HL-60 (cell line): Measurements from ENCODE around the gene ACP7.
"Not testable (repeated sequence)": the region's sequence is repeated elsewhere in the genome, so short reads cannot be mapped to it uniquely, and the experiment has no call there.

Source experiments
- DNase-seq, 2 experiments: peaks; one replicate each; pipeline ENCODE4 v3.0.0-alpha.2; 2010 to 2020; ENCODE audit warnings: low read depth in 1 of 2, low spot score in 1 of 2
- H3K27ac ChIP-seq: fragments of 250-450 bp; sonication (Bioruptor Pico); replicated peaks from 2 replicates; pipeline ENCODE4 v1.5.1; 2020; ENCODE audit warnings: mild to moderate bottlenecking, moderate library complexity
- H3K27me3 ChIP-seq: fragments of 250-450 bp; sonication (Bioruptor Pico); 2 replicates; pipeline ENCODE4 v1.5.1; 2021; ENCODE audit warnings: mild to moderate bottlenecking, moderate library complexity; ENCODE audit not compliant: insufficient read depth, poor library complexity, severe bottlenecking
- H3K4me3 ChIP-seq: replicated peaks from 2 replicates; pipeline ENCODE4 v1.5.1; 2011; ENCODE audit warnings: mild to moderate bottlenecking, control low read depth, low read length; ENCODE audit not compliant: insufficient read depth
- CTCF ChIP-seq: IDR thresholded peaks from one replicate; pipeline ENCODE4 v1.5.1; 2011; ENCODE audit warnings: low read length, control low read depth, inconsistent platforms; ENCODE audit not compliant: insufficient read depth
- GABPA ChIP-seq: IDR thresholded peaks from 2 replicates; pipeline ENCODE4 v1.6.1; 2012; ENCODE audit warnings: low read depth
- POLR2AphosphoS5 ChIP-seq: IDR thresholded peaks from 2 replicates; pipeline ENCODE4 v1.6.1; 2012; ENCODE audit warnings: low read depth
- REST ChIP-seq: IDR thresholded peaks from 2 replicates; pipeline ENCODE4 v1.6.1; 2012; ENCODE audit warnings: low read depth; ENCODE audit not compliant: insufficient replicate concordance
- SPI1 ChIP-seq: IDR thresholded peaks from 2 replicates; pipeline ENCODE4 v1.6.1; 2012; ENCODE audit warnings: low read depth, mild to moderate bottlenecking, borderline replicate concordance

ACP7 gene

GRCh38 chr19:39065928-39066327, 18.2 kb upstream of the ACP7 start:
- H3K27me3 ChIP-seq, result no peaks in the 10 kb centered on the region
- H3K4me3 ChIP-seq, result no peak overlapping the region
- DNase-seq, result no peak
- H3K27ac ChIP-seq, result no peak overlapping the region
- TF ChIP-seq REST, result no peak
- TF ChIP-seq GABPA, result no peak
- no peak for TF ChIP-seq SPI1
- TF ChIP-seq CTCF, result no peak
- TF ChIP-seq POLR2AphosphoS5, result no peak

GRCh38 chr19:39067104-39067503, 17.1 kb upstream of the ACP7 start:
- no peak for TF ChIP-seq REST
- no peak for TF ChIP-seq GABPA
- no peak for TF ChIP-seq POLR2AphosphoS5
- no peak for TF ChIP-seq SPI1
- no peak for TF ChIP-seq CTCF
- no peak for DNase-seq
- no peak overlapping the region for H3K27ac ChIP-seq
- H3K4me3 ChIP-seq, result no peak overlapping the region
- no peaks in the 10 kb centered on the region for H3K27me3 ChIP-seq

GRCh38 chr19:39068259-39068658, 15.9 kb upstream of the ACP7 start:
- not testable (repeated sequence) for H3K27me3 ChIP-seq, H3K4me3 ChIP-seq, DNase-seq, H3K27ac ChIP-seq

- TF ChIP-seq GABPA, result no peak
- TF ChIP-seq POLR2AphosphoS5, result no peak
- TF ChIP-seq CTCF, result no peak
- no peak for TF ChIP-seq SPI1
- no peak for TF ChIP-seq REST
- no peak for DNase-seq
- Histone ChIP-seq H3K4me3 (no peak overlapping the region), H3K27ac (no peak overlapping the region), H3K27me3 (no peaks in the 10 kb centered on the region)
These were observed 13.3 kb upstream of the ACP7 start for GRCh38 chr19:39070888-39071287.
